Calu3 (cell line): Measurements from ENCODE around the gene SUMF1. TPM values are rescaled to one million over a fixed set of nuclear protein-coding genes. Genes with fewer than 3 reads are reported as not detected.
A peak's percentile ranks its signal among the peaks of the same experiment; 100 is the strongest.

Experiments used
- BruUV-seq: library from RNA; stranded (reverse); fragments of 400-500 nt; replicated peaks from 2 replicates; lab custom pipeline; 2021; lab: Mats Ljungman, UMichigan
- CTCF ChIA-PET: fragments of 300-600 bp; sonication (Branson Sonifier 250); formaldehyde crosslinking; loops from one replicate; lab custom pipeline; 2022; ENCODE audit warnings: antibody characterized with exemption; lab: Charles Lee
- DNase-seq: peaks from one replicate; pipeline ENCODE4 v3.0.0; 2022
- H3K27ac Mint-ChIP-seq: one replicate; pipeline ENCODE4 v1.8.0; 2022; ENCODE audit warnings: mixed read lengths; ENCODE audit not compliant: unreplicated experiment
- H3K27me3 Mint-ChIP-seq: one replicate; pipeline ENCODE4 v1.8.0; 2022; ENCODE audit warnings: mixed read lengths; ENCODE audit not compliant: unreplicated experiment
- H3K36me3 Mint-ChIP-seq: one replicate; pipeline ENCODE4 v1.8.0; 2022; ENCODE audit warnings: mild to moderate bottlenecking, moderate library complexity, mixed read lengths; ENCODE audit not compliant: insufficient read depth, unreplicated experiment
- H3K4me1 Mint-ChIP-seq: one replicate; pipeline ENCODE4 v1.8.0; 2022; ENCODE audit warnings: mild to moderate bottlenecking, low read depth, mixed read lengths; ENCODE audit not compliant: unreplicated experiment
- H3K4me3 Mint-ChIP-seq: one replicate; pipeline ENCODE4 v1.8.0; 2022; ENCODE audit warnings: mild to moderate bottlenecking, low read depth, moderate library complexity, mixed read lengths; ENCODE audit not compliant: unreplicated experiment
- H3K9me3 Mint-ChIP-seq: one replicate; pipeline ENCODE4 v1.8.0; 2022; ENCODE audit warnings: low read depth, mixed read lengths; ENCODE audit not compliant: unreplicated experiment
- CTCF ChIP-seq: fragments of 200-600 bp; IDR thresholded peaks from one replicate; pipeline ENCODE4 v1.8.0; 2022; ENCODE audit warnings: antibody characterized with exemption; ENCODE audit not compliant: unreplicated experiment
- intact Hi-C: fragments of 100-400 bp; cut with micrococcal nuclease; formaldehyde crosslinking; loops from one replicate; pipeline ENCODE4 v1.10.0; 2022; ENCODE audit not compliant: unreplicated experiment
- total RNA-seq: library from RNA; stranded (reverse); gene quantifications from 2 replicates; pipeline ENCODE4 v1.2.3, GENCODE V29; 2022

The SUMF1 gene
- total RNA-seq, 1 experiment from 2014 or later = 31.8 TPM

- Mint-ChIP-seq H3K4me3 (no peak overlapping the region), H3K27ac (no peak overlapping the region), H3K36me3 (no peaks in the 10 kb centered on the region), H3K4me1 (peaks cover 10% of the 10 kb centered on the region), H3K27me3 (no peaks in the 10 kb centered on the region), H3K9me3 (no peaks in the 10 kb centered on the region)
- CTCF ChIA-PET = no interaction called here
- intact Hi-C loops = loop anchor here (5.0 kb wide), 1 partner anchor 136 kb away; the partner anchor contains the start of gene ITPR1
- no TSS peak for BruUV-seq
- DNase-seq = no peak
- no peak for TF ChIP-seq CTCF
These were observed 110.9 kb downstream of the SUMF1 start for GRCh38 chr3:4356220-4356540.

- peaks cover 10% of the 10 kb centered on the region for H3K4me1 Mint-ChIP-seq
- H3K4me3 Mint-ChIP-seq = no peak overlapping the region
- intact Hi-C loops = loop anchor here (5.0 kb wide), 1 partner anchor 137 kb away; the partner anchor contains the start of gene ITPR1
- TF ChIP-seq CTCF = no peak
- H3K27me3 Mint-ChIP-seq = no peaks in the 10 kb centered on the region
- CTCF ChIA-PET = no interaction called here
- peak; percentile 41 for DNase-seq
- BruUV-seq = no TSS peak
- H3K9me3 Mint-ChIP-seq = no peaks in the 10 kb centered on the region
- no peak overlapping the region for H3K27ac Mint-ChIP-seq
- H3K36me3 Mint-ChIP-seq = no peaks in the 10 kb centered on the region
These were observed 111.5 kb downstream of the SUMF1 start for GRCh38 chr3:4355401-4356219.

GRCh38 chr3:4351872-4352271, 115.2 kb downstream of the SUMF1 start:
- no peak for DNase-seq
- H3K4me1 Mint-ChIP-seq = peaks cover 10% of the 10 kb centered on the region
- no TSS peak for BruUV-seq
- H3K36me3 Mint-ChIP-seq = no peaks in the 10 kb centered on the region
- H3K27me3 Mint-ChIP-seq = no peaks in the 10 kb centered on the region
- H3K4me3 Mint-ChIP-seq = no peak overlapping the region
- no peak for TF ChIP-seq CTCF
- intact Hi-C loops = loop anchor here (1.0 kb wide), 1 partner anchor 281 kb away; no protein-coding TSS in a partner anchor
- no peaks in the 10 kb centered on the region for H3K9me3 Mint-ChIP-seq
- no peak overlapping the region for H3K27ac Mint-ChIP-seq
- CTCF ChIA-PET = interaction anchor here (2.0 kb wide), 1 partner anchor 282 kb away, joined by 18 read pairs; no protein-coding TSS in a partner anchor

GRCh38 chr3:4351164-4351855, 115.8 kb downstream of the SUMF1 start:
- Mint-ChIP-seq H3K27me3 (no peaks in the 10 kb centered on the region), H3K27ac (no peak overlapping the region), H3K9me3 (no peaks in the 10 kb centered on the region), H3K4me1 (peaks cover 10% of the 10 kb centered on the region), H3K4me3 (no peak overlapping the region), H3K36me3 (no peaks in the 10 kb centered on the region)
- CTCF ChIA-PET = interaction anchor here (0.8 to 2.0 kb wide), 8 partner anchors 23 to 282 kb away, joined by 3 to 18 read pairs (median 3); partner anchors contain the start of gene ITPR1
- TF ChIP-seq CTCF = no peak
- DNase-seq = no peak
- BruUV-seq = no TSS peak
- intact Hi-C loops = loop anchor here (1.0 kb wide), 1 partner anchor 282 kb away; no protein-coding TSS in a partner anchor
